Measurements from ENCODE around the gene CDH22.

GRCh38 chr20:46275091-46275490, 33.2 kb downstream of the CDH22 start:
- no peak for TF ChIP-seq GATA2 (CRISPR knock-in tag; IDR thresholded peaks at IDR 0.05)
- TF ChIP-seq EZH2 (IDR thresholded peaks at IDR 0.05; ENCODE audit: borderline replicate concordance, low read depth, low read length) = no peak
- TF ChIP-seq ZNF449 (CRISPR knock-in tag; IDR thresholded peaks at IDR 0.05) = no peak
- no peak for TF ChIP-seq HEY1 (CRISPR knock-in tag; IDR thresholded peaks at IDR 0.05; ENCODE audit: borderline replicate concordance)
